Lower leg skin (tissue), 3 donors: Measurements from ENCODE around the gene GTSF1L.

Experiments used
- CTCF ChIP-seq, 3 donors: fragments of 450-650 bp; IDR thresholded peaks; one replicate each; pipeline ENCODE4 v1.5.1; 2016; ENCODE audit warnings: antibody characterized with exemption in 3 of 3, mild to moderate bottlenecking in 3 of 3, moderate library complexity in 2 of 3
- POLR2A ChIP-seq, 2 donors: fragments of 450-650 bp; IDR thresholded peaks; one replicate each; pipeline ENCODE4 v1.6.1; 2016 to 2017; ENCODE audit warnings: antibody characterized with exemption in 2 of 2, mild to moderate bottlenecking in 1 of 2, moderate library complexity in 1 of 2

DNA sequence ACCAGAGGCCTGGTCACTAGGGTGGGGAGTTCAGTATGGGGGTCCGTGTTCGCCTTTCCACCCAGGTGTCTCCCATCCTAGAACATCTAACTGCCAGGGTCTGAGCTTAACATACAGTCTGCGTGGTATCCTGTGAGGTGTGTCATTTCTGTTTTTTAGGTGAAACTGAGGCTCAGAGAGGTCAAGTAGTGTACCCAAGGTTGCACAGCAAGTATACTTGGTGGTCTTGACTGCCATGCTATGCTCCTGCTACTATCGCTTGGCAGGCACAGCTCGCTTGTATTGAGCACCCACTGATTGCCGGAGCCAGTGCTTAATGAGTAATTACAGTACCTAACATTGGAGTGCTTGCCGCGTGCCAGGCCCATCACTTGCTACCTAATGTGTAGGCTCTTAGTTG, 26.2 kb downstream of the GTSF1L start:
- no peak for TF ChIP-seq CTCF (IDR thresholded peaks at IDR 0.05)
- TF ChIP-seq POLR2A (IDR thresholded peaks at IDR 0.05): no peak
